Measurements from ENCODE around the gene MAFF. TPM values are rescaled to one million over a fixed set of nuclear protein-coding genes. Genes with fewer than 3 reads are reported as not detected.
"Not testable (repeated sequence)": the region's sequence is repeated elsewhere in the genome, so short reads cannot be mapped to it uniquely, and the experiment has no call there.

MAFF gene
- total RNA-seq, 1 donor from 2014 or later, result 3.9 TPM

GRCh38 chr22:38230108-38230825 is 28.5 kb downstream of the MAFF start:
- Mint-ChIP-seq H3K36me3 (ENCODE audit: low read depth) (peaks cover 16% of the 10 kb centered on the region), H3K27me3 (ENCODE audit: low read depth) (no peaks in the 10 kb centered on the region), H3K27ac (ENCODE audit: unreplicated experiment) (no peak overlapping the region), H3K4me3 (no peak overlapping the region), H3K9me3 (no peaks in the 10 kb centered on the region), H3K4me1 (peaks cover 7% of the 10 kb centered on the region)
- TF ChIP-seq CTCF (conservative IDR thresholded peaks at IDR 0.05), result peak; percentile 53
- DNase-seq (ENCODE audit: low read depth, low spot score), result no peak

- no peak overlapping the region for H3K4me3 Mint-ChIP-seq
- H3K4me1 Mint-ChIP-seq, result peaks cover 11% of the 10 kb centered on the region
- no peak for TF ChIP-seq CTCF (conservative IDR thresholded peaks at IDR 0.05)
- no peak for DNase-seq (ENCODE audit: low read depth, low spot score)
- H3K9me3 Mint-ChIP-seq, result no peaks in the 10 kb centered on the region
- no peaks in the 10 kb centered on the region for H3K27me3 Mint-ChIP-seq (ENCODE audit: low read depth)
- peaks cover 13% of the 10 kb centered on the region for H3K36me3 Mint-ChIP-seq (ENCODE audit: low read depth)
- H3K27ac Mint-ChIP-seq (ENCODE audit: unreplicated experiment), result no peak overlapping the region
Observed at GRCh38 chr22:38230916-38231315, 29.1 kb downstream of the MAFF start.

GRCh38 chr22:38232196-38232595 is 30.4 kb downstream of the MAFF start:
- no peak for TF ChIP-seq CTCF (conservative IDR thresholded peaks at IDR 0.05)
- Mint-ChIP-seq H3K36me3 (ENCODE audit: low read depth) (peaks cover 13% of the 10 kb centered on the region), H3K4me1 (peaks cover 11% of the 10 kb centered on the region), H3K4me3 (no peak overlapping the region), H3K9me3 (no peaks in the 10 kb centered on the region), H3K27me3 (ENCODE audit: low read depth) (no peaks in the 10 kb centered on the region), H3K27ac (ENCODE audit: unreplicated experiment) (no peak overlapping the region)
- DNase-seq (ENCODE audit: low read depth, low spot score), result no peak

GRCh38 chr22:38233427-38233826 is 31.6 kb downstream of the MAFF start:
- Mint-ChIP-seq H3K27me3 (ENCODE audit: low read depth) (no peaks in the 10 kb centered on the region), H3K4me1 (peaks cover 10% of the 10 kb centered on the region), H3K27ac (ENCODE audit: unreplicated experiment) (no peak overlapping the region), H3K9me3 (no peaks in the 10 kb centered on the region), H3K4me3 (no peak overlapping the region), H3K36me3 (ENCODE audit: low read depth) (peaks cover 13% of the 10 kb centered on the region)
- TF ChIP-seq CTCF (conservative IDR thresholded peaks at IDR 0.05), result no peak
- no peak for DNase-seq (ENCODE audit: low read depth, low spot score)

- H3K36me3 Mint-ChIP-seq (ENCODE audit: low read depth); H3K9me3 Mint-ChIP-seq; DNase-seq (ENCODE audit: low read depth, low spot score); H3K4me1 Mint-ChIP-seq; H3K4me3 Mint-ChIP-seq; H3K27me3 Mint-ChIP-seq (ENCODE audit: low read depth); H3K27ac Mint-ChIP-seq (ENCODE audit: unreplicated experiment): not testable (repeated sequence)
Observed at GRCh38 chr22:38233856-38234255, 32.1 kb downstream of the MAFF start.

- H3K9me3 Mint-ChIP-seq, result no peaks in the 10 kb centered on the region
- peak overlapping the region; percentile 44 for H3K27ac Mint-ChIP-seq (ENCODE audit: unreplicated experiment)
- peaks cover 18% of the 10 kb centered on the region for H3K4me1 Mint-ChIP-seq
- no peaks in the 10 kb centered on the region for H3K27me3 Mint-ChIP-seq (ENCODE audit: low read depth)
- H3K4me3 Mint-ChIP-seq, result no peak overlapping the region
- TF ChIP-seq CTCF (conservative IDR thresholded peaks at IDR 0.05), result no peak
- no peak for DNase-seq (ENCODE audit: low read depth, low spot score)
- peaks cover 12% of the 10 kb centered on the region for H3K36me3 Mint-ChIP-seq (ENCODE audit: low read depth)
Observed at GRCh38 chr22:38235240-38235850, 33.6 kb downstream of the MAFF start.

Data from neural crest cell (in vitro differentiated cells).